ENCODE results near the gene SCARF2. TPM values are rescaled to one million over a fixed set of nuclear protein-coding genes. Genes with fewer than 3 reads are reported as not detected.

SCARF2 gene
- polyA plus RNA-seq, 2 of the 4 experiments (the other 2 are of a cell fraction): 0.35 to 0.66 TPM

DNA sequence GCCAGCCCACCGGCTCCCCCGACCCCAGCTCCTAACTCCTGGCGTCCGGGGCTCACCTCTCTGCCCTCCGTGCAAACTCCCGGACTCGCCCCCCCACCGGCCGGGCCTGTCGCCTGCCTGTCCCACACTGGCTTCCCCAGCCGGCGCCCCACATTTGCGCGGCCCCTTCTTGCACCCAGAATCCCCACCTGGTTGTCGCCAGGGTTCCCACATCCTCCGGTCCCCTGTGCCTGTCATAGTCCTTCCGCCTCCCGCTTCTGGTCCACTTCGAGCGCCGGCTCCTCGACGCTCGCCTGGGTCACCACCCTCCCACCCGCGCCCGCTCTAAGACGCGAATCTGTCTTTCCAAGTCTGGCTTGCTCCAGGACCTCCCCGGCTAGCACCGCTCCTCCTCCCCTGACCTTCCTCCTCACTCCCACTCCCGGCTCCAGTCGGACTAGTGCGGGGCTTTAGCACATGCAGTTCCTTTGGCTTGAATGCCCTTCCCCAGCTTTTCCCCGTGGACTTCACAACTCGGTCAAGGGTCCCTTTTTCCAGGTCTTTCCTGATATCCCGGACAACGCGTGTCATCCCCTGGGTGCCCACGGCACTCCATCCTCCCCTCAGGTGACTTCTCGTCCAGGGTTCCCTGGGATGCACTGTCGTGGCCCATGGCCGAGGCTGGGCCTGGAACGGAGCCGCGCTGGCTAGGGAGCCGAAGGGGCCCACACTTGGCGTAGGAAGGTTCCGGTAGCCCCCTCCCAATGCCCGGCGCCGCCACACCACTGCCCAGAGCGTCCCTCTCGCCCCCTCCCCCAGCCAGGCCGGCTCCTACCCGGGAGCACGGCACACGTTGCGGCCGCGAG lies 635 bp downstream of the SCARF2 start:
- H3K4me1 ChIP-seq: no peaks in the 10 kb centered on the region
- no peak for FAIRE-seq
- TF ChIP-seq FOXS1 (CRISPR knock-in tag; IDR thresholded peaks at IDR 0.05) (no peak), FOSB (CRISPR knock-in tag; IDR thresholded peaks at IDR 0.05) (no peak), RARB (CRISPR knock-in tag; IDR thresholded peaks at IDR 0.05) (no peak), PHF8 (IDR thresholded peaks at IDR 0.05; ENCODE audit: borderline replicate concordance, low read depth) (no peak), ZNF302 (CRISPR knock-in tag; IDR thresholded peaks at IDR 0.05) (no peak), HOXB5 (CRISPR knock-in tag; IDR thresholded peaks at IDR 0.05) (no peak), HOXB13 (CRISPR knock-in tag; IDR thresholded peaks at IDR 0.05; ENCODE audit: low read depth) (no peak), NFE2L2 (conservative IDR thresholded peaks at IDR 0.05; ENCODE audit: low read length) (no peak), RFX5 (IDR thresholded peaks at IDR 0.05) (no peak), RNF2 (IDR thresholded peaks at IDR 0.05; ENCODE audit: borderline replicate concordance, low read depth) (no peak), GATA3 (IDR thresholded peaks at IDR 0.05; ENCODE audit: borderline replicate concordance) (no peak), CEBPB (IDR thresholded peaks at IDR 0.05) (no peak)
- TF ChIP-seq, protein P1, sequence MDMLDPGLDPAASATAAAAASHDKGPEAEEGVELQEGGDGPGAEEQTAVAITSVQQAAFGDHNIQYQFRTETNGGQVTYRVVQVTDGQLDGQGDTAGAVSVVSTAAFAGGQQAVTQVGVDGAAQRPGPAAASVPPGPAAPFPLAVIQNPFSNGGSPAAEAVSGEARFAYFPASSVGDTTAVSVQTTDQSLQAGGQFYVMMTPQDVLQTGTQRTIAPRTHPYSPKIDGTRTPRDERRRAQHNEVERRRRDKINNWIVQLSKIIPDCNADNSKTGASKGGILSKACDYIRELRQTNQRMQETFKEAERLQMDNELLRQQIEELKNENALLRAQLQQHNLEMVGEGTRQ (IDR thresholded peaks at IDR 0.05): no peak
- ATAC-seq: no peak
- peak overlapping the region; percentile 44 to 82; a peak in 3 of 6 replicates for H3K27ac ChIP-seq
- WGBS (ENCODE audit: missing lambda C conversion rate): 90% methylated on average over 39 of the region's 61 CpGs
- POLR2A ChIA-PET: no interaction called here
- DNase-seq (ENCODE audit: low read depth in 1 of 2, low spot score in 1 of 2): no peak
- H3K4me2 ChIP-seq: peak overlapping the region; percentile 60
- peak overlapping the region; percentile 44 for H3K4me3 ChIP-seq
- CTCF ChIA-PET: no interaction called here
- H3K9me3 ChIP-seq: no peaks in the 10 kb centered on the region

DNA sequence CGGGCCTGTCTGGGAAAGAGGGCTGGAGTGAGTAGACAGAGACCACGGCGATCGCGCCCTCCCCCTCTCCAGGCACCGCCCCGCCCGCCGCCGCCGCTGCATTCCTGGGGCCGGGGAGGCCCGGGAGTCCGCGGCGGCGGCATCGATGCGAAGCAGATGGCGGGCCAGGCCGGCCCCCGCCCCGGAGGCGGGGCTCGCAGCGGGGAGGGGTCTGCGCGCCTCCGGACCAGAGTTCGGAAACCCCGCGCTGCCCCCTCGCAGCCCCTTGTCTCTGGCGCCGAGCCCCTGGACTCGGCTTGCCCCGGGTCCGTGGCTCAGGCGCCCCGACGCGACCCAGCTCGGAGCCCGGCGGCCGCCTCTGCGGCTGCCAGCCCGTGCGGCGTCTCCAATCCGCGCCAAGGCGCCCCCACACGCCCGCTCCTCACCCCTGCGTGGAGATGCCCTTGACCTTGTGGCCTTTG lies 1.3 kb downstream of the SCARF2 start:
- ATAC-seq (no peak), DNase-seq (ENCODE audit: low read depth in 1 of 2, low spot score in 1 of 2) (no peak), FAIRE-seq (no peak)
- Histone ChIP-seq H3K4me2 (no peak overlapping the region), H3K9me3 (no peaks in the 10 kb centered on the region), H3K4me3 (no peak overlapping the region), H3K4me1 (peaks cover 2% of the 10 kb centered on the region; the same call in 1 of the 3 replicates), H3K27ac (no peak overlapping the region)
- POLR2A ChIA-PET: no interaction called here
- 90% methylated on average over 19 of the region's 56 CpGs for WGBS (ENCODE audit: missing lambda C conversion rate)
- TF ChIP-seq JUNB (IDR thresholded peaks at IDR 0.05) (no peak), EP300 (IDR thresholded peaks at IDR 0.05) (no peak), CHD4 (IDR thresholded peaks at IDR 0.05; ENCODE audit: borderline replicate concordance) (no peak), RARB (CRISPR knock-in tag; IDR thresholded peaks at IDR 0.05) (no peak), CHD2 (IDR thresholded peaks at IDR 0.05; ENCODE audit: low read length, partially characterized antibody) (no peak), TP53 (CRISPR knock-in tag; IDR thresholded peaks at IDR 0.05) (no peak), JUN (IDR thresholded peaks at IDR 0.05) (no peak), RCOR1 (IDR thresholded peaks at IDR 0.05; ENCODE audit: low read depth, low read length) (no peak), ZSCAN20 (CRISPR knock-in tag; IDR thresholded peaks at IDR 0.05) (no peak), SMC3 (IDR thresholded peaks at IDR 0.05) (no peak), CEBPB (IDR thresholded peaks at IDR 0.05) (no peak), FOSB (CRISPR knock-in tag; IDR thresholded peaks at IDR 0.05) (no peak), ZNF302 (CRISPR knock-in tag; IDR thresholded peaks at IDR 0.05) (no peak), POLR2AphosphoS2 (conservative IDR thresholded peaks at IDR 0.05; ENCODE audit: low read length) (no peak), KDM1A (IDR thresholded peaks at IDR 0.05; ENCODE audit: low read depth) (no peak)
- TF ChIP-seq, protein P2, sequence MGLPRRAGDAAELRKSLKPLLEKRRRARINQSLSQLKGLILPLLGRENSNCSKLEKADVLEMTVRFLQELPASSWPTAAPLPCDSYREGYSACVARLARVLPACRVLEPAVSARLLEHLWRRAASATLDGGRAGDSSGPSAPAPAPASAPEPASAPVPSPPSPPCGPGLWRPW (IDR thresholded peaks at IDR 0.05): no peak
- TF ChIP-seq, protein P3, sequence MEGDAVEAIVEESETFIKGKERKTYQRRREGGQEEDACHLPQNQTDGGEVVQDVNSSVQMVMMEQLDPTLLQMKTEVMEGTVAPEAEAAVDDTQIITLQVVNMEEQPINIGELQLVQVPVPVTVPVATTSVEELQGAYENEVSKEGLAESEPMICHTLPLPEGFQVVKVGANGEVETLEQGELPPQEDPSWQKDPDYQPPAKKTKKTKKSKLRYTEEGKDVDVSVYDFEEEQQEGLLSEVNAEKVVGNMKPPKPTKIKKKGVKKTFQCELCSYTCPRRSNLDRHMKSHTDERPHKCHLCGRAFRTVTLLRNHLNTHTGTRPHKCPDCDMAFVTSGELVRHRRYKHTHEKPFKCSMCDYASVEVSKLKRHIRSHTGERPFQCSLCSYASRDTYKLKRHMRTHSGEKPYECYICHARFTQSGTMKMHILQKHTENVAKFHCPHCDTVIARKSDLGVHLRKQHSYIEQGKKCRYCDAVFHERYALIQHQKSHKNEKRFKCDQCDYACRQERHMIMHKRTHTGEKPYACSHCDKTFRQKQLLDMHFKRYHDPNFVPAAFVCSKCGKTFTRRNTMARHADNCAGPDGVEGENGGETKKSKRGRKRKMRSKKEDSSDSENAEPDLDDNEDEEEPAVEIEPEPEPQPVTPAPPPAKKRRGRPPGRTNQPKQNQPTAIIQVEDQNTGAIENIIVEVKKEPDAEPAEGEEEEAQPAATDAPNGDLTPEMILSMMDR (IDR thresholded peaks at IDR 0.05): no peak
- CTCF ChIA-PET: no interaction called here
